Ovary (tissue), 9 donors: ENCODE results near the gene DDX54. TPM values are rescaled to one million over a fixed set of nuclear protein-coding genes. Genes with fewer than 3 reads are reported as not detected.

Source experiments
- DNase-seq, 5 donors: peaks; one replicate each; pipeline ENCODE4 v3.0.0-alpha.2; 2019 to 2020
- H3K27ac ChIP-seq, 2 donors: fragments of 200-600 bp; one replicate each; pipeline versions ENCODE4 v1.5.1 to v1.8.0; 2019 to 2022
- H3K27me3 ChIP-seq: fragments of 200-600 bp; one replicate; pipeline ENCODE4 v1.8.0; 2022
- H3K36me3 ChIP-seq: fragments of 200-600 bp; sonication (generic); one replicate; pipeline ENCODE4 v1.5.1; 2019
- H3K4me1 ChIP-seq: one replicate; pipeline ENCODE4 v1.8.1; 2013; ENCODE audit warnings: mild to moderate bottlenecking, moderate library complexity; ENCODE audit not compliant: insufficient read depth
- H3K4me3 ChIP-seq: fragments of 200-600 bp; sonication (generic); one replicate; pipeline ENCODE4 v1.5.1; 2017
- H3K9me3 ChIP-seq, 2 donors: fragments of 200-600 bp in 1 of 2; sonication (generic) in 1 of 2; one replicate each; pipeline versions ENCODE4 v1.5.1 to v1.8.1; 2013 to 2019; ENCODE audit warnings: mild to moderate bottlenecking in 1 of 2, moderate library complexity in 1 of 2
- CTCF ChIP-seq, 3 donors: fragments of 450-650 bp in 2 of 3; fragments of 200-600 bp in 1 of 3; IDR thresholded peaks; one replicate each; pipeline versions ENCODE4 v1.5.1 to v1.8.0; 2016 to 2022; ENCODE audit warnings: antibody characterized with exemption in 3 of 3, mild to moderate bottlenecking in 1 of 3
- EP300 ChIP-seq: sonication (generic); formaldehyde crosslinking; IDR thresholded peaks from one replicate; pipeline ENCODE4 v1.6.1; 2017; ENCODE audit warnings: antibody characterized with exemption
- POLR2A ChIP-seq: fragments of 450-650 bp; IDR thresholded peaks from one replicate; pipeline ENCODE4 v1.6.1; 2017; ENCODE audit warnings: antibody characterized with exemption, mild to moderate bottlenecking, moderate library complexity
- WGBS, 3 donors: extraction: QIAGEN DNeasy Blood & Tissue Kit in 1 of 3; methylation state at CpG; one replicate each; pipeline versions ENCODE4 v1.1.5 to v1.1.7; 2013 to 2017; 5-methylcytosine and 5-hydroxymethylcytosine counted together
- intact Hi-C, 4 donors: fragments of 100-400 bp; cut with DNase I; formaldehyde crosslinking; loops; one replicate each; pipeline versions ENCODE4 v1.11.0 to v1.15.1; 2022 to 2023
- polyA plus RNA-seq, 2 donors: library from polyadenylated mRNA; stranded (reverse); fragments of 200-250 nt in 1 of 2; fragments of 350-450 nt in 1 of 2; fragmentation: Illumina TruSeq in 1 of 2; extraction: RNeasy Lipid Tissue Mini Kit (QIAGEN cat#74804) in 1 of 2; gene quantifications; one replicate each; pipeline ENCODE4 v1.2.3, GENCODE V29; 2013 to 2014
- total RNA-seq, 7 donors: library from RNA; depleted of rRNA in 2 of 7; stranded (reverse); fragments of >200 nt in 2 of 7; fragmentation: NEBNext Ultra II Directional in 3 of 7; extraction: Animal tissue kit (Norgen Biotek cat#: 25700) in 3 of 7; gene quantifications; one replicate each; pipeline versions ENCODE4 v1.1.0 to v1.2.4, GENCODE V29; 2016 to 2023
- donor health status: DM: no; HTN: no; CAD: no; lungs with moderate emphysema.
- donor health status: DM: no; HTN: no; CAD: no.
- donor health status: Bipolar disorder and iron deficiency.
- donor health status: DM: yes; HTN: yes; CAD: no.
- donor health status: DM: no; HTN: no; CAD: no.
- donor health status: DM: yes; HTN: yes; CAD: no.

DDX54 gene
- total and polyA plus RNA-seq, 9 donors: 10.8 to 77.5 (median 59.4) TPM

- no peak for TF ChIP-seq POLR2A
- no peak for TF ChIP-seq EP300
- TF ChIP-seq CTCF (IDR thresholded peaks at IDR 0.05): no peak
- DNase-seq: no peak
- WGBS, 3 donors: 55 to 82% (median 78%) methylated on average over 2 of the region's 2 CpGs
- intact Hi-C loops: no loop called here
- no peaks in the 10 kb centered on the region for H3K4me1 ChIP-seq
- no peaks in the 10 kb centered on the region for H3K9me3 ChIP-seq
- H3K27ac ChIP-seq: no peak overlapping the region
- H3K36me3 ChIP-seq: no peaks in the 10 kb centered on the region
- no peak overlapping the region for H3K4me3 ChIP-seq
- H3K27me3 ChIP-seq: no peaks in the 10 kb centered on the region
Observed at GRCh38 chr12:113113397-113113796, 71.9 kb downstream of the DDX54 start.

GRCh38 chr12:113112043-113112899 lies 73.0 kb downstream of the DDX54 start:
- H3K4me1 ChIP-seq: no peaks in the 10 kb centered on the region
- no peak overlapping the region for H3K4me3 ChIP-seq
- no peak overlapping the region for H3K27ac ChIP-seq
- intact Hi-C loops: no loop called here
- 60 to 72% (median 71%) methylated on average over 39 of the region's 39 CpGs for WGBS, 3 donors
- no peaks in the 10 kb centered on the region for H3K9me3 ChIP-seq
- H3K36me3 ChIP-seq: no peaks in the 10 kb centered on the region
- DNase-seq: no peak
- TF ChIP-seq POLR2A (no peak), EP300 (no peak), CTCF (IDR thresholded peaks at IDR 0.05) (no peak)
- no peaks in the 10 kb centered on the region for H3K27me3 ChIP-seq

GRCh38 chr12:113111247-113111646 lies 74.0 kb downstream of the DDX54 start:
- TF ChIP-seq EP300 (no peak), CTCF (IDR thresholded peaks at IDR 0.05) (no peak), POLR2A (no peak)
- no peaks in the 10 kb centered on the region for H3K4me1 ChIP-seq
- H3K9me3 ChIP-seq: no peaks in the 10 kb centered on the region
- no peak overlapping the region for H3K4me3 ChIP-seq
- no peaks in the 10 kb centered on the region for H3K27me3 ChIP-seq
- intact Hi-C loops: no loop called here
- DNase-seq: no peak
- 74 to 77% (median 75%) methylated on average over 3 of the region's 3 CpGs for WGBS, 3 donors
- no peak overlapping the region for H3K27ac ChIP-seq
- H3K36me3 ChIP-seq: no peaks in the 10 kb centered on the region

- DNase-seq: no peak
- 55 to 60% (median 57%) methylated on average over 7 of the region's 7 CpGs for WGBS, 3 donors
- no peaks in the 10 kb centered on the region for H3K36me3 ChIP-seq
- H3K9me3 ChIP-seq: no peaks in the 10 kb centered on the region
- H3K4me3 ChIP-seq: no peak overlapping the region
- intact Hi-C loops: no loop called here
- no peaks in the 10 kb centered on the region for H3K4me1 ChIP-seq
- H3K27me3 ChIP-seq: no peaks in the 10 kb centered on the region
- TF ChIP-seq CTCF (IDR thresholded peaks at IDR 0.05) (no peak), EP300 (no peak), POLR2A (no peak)
- no peak overlapping the region for H3K27ac ChIP-seq
Observed at GRCh38 chr12:113109872-113110599, 75.2 kb downstream of the DDX54 start.
